Hematopoietic multipotent progenitor cell treated with erythropoietin and hydrocortisone succinate and interleukin-3 and kit ligand, for 8 days (in vitro differentiated cells): ENCODE data around the gene MBD5.

Experiments used
- DNase-seq: peaks from one replicate; pipeline ENCODE4 v3.0.0-alpha.2; 2015

Gene MBD5

GRCh38 chr2:148234143-148234542, 213.3 kb downstream of the MBD5 start:
- DNase-seq, result no peak

- DNase-seq, result no peak
Observed at GRCh38 chr2:148237911-148238310, 217.0 kb downstream of the MBD5 start.

GRCh38 chr2:148238561-148238960, 217.7 kb downstream of the MBD5 start:
- DNase-seq, result no peak

- DNase-seq, result no peak
Observed at GRCh38 chr2:148240838-148241237, 219.9 kb downstream of the MBD5 start.

- DNase-seq, result peak; percentile 10
Observed at GRCh38 chr2:148244593-148245292, 223.9 kb downstream of the MBD5 start.

- DNase-seq, result no peak
Observed at GRCh38 chr2:148251993-148252392, 231.1 kb downstream of the MBD5 start.

- no peak for DNase-seq
Observed at GRCh38 chr2:148252646-148253045, 231.8 kb downstream of the MBD5 start.

- no peak for DNase-seq
Observed at GRCh38 chr2:148253685-148254084, 232.8 kb downstream of the MBD5 start.

- no peak for DNase-seq
Observed at GRCh38 chr2:148255929-148256328, 235.0 kb downstream of the MBD5 start.

GRCh38 chr2:148257276-148257675, 236.4 kb downstream of the MBD5 start:
- no peak for DNase-seq

GRCh38 chr2:148258124-148258523, 237.2 kb downstream of the MBD5 start:
- no peak for DNase-seq

GRCh38 chr2:148259674-148260073, 238.8 kb downstream of the MBD5 start:
- no peak for DNase-seq

- DNase-seq, result no peak
Observed at GRCh38 chr2:148263890-148264289, 243.0 kb downstream of the MBD5 start.

GRCh38 chr2:148273158-148273691, 252.3 kb downstream of the MBD5 start:
- DNase-seq, result no peak

GRCh38 chr2:148279216-148279615, 258.3 kb downstream of the MBD5 start:
- DNase-seq, result no peak

GRCh38 chr2:148282201-148282600, 261.3 kb downstream of the MBD5 start:
- no peak for DNase-seq

- no peak for DNase-seq
Observed at GRCh38 chr2:148292431-148292830, 271.5 kb downstream of the MBD5 start.

GRCh38 chr2:148298196-148298595, 277.3 kb downstream of the MBD5 start:
- peak; percentile 55 for DNase-seq

GRCh38 chr2:148299616-148300015, 278.7 kb downstream of the MBD5 start:
- no peak for DNase-seq

- no peak for DNase-seq
Observed at GRCh38 chr2:148300544-148300943, 279.7 kb downstream of the MBD5 start.

- DNase-seq, result no peak
Observed at GRCh38 chr2:148301362-148301761, 280.5 kb downstream of the MBD5 start.

GRCh38 chr2:148302526-148302925, 281.6 kb downstream of the MBD5 start:
- no peak for DNase-seq

GRCh38 chr2:148303161-148303560, 282.3 kb downstream of the MBD5 start:
- DNase-seq, result no peak

GRCh38 chr2:148305476-148305875, 284.6 kb downstream of the MBD5 start:
- no peak for DNase-seq

- DNase-seq, result no peak
Observed at GRCh38 chr2:148306027-148306426, 285.1 kb downstream of the MBD5 start.
